Measurements from ENCODE around the gene PLA2G2F.

PLA2G2F gene

DNA sequence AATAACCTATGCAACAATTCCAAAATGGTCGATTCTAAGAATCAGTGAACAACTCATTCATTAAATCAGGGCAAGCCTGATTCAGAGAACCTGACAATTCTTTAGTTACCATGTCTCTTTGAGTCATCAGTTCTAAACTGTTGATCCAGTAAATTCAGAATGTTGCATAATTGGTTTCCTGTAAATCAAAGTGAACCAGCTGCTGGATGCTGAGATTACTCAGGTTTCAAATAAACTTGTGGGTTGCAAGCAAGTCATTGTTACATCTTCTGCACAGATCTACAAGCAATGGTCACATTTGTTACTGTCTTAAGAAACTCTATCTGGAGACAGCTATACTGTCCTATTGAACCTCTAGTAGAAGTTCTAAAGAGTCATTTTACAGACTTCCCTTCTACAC is 36.2 kb upstream of the PLA2G2F start:
- ChIA-PET POLR2A (no interaction called here), CTCF (no interaction called here)
- TF ChIP-seq ZNF384 (IDR thresholded peaks at IDR 0.05) (no peak), FOXA1 (IDR thresholded peaks at IDR 0.05) (no peak), FOXK2 (IDR thresholded peaks at IDR 0.05) (no peak), ELF4 (IDR thresholded peaks at IDR 0.05) (no peak), BHLHE40 (IDR thresholded peaks at IDR 0.05; ENCODE audit: borderline replicate concordance) (no peak), TARDBP (IDR thresholded peaks at IDR 0.05) (no peak), ARNT (IDR thresholded peaks at IDR 0.05) (no peak), L3MBTL2 (conservative IDR thresholded peaks at IDR 0.05) (no peak), SUZ12 (IDR thresholded peaks at IDR 0.05) (no peak), PKNOX1 (IDR thresholded peaks at IDR 0.05) (no peak), HDGF (IDR thresholded peaks at IDR 0.05; ENCODE audit: borderline replicate concordance) (no peak), CTBP1 (IDR thresholded peaks at IDR 0.05; ENCODE audit: borderline replicate concordance) (no peak), LEF1 (IDR thresholded peaks at IDR 0.05; ENCODE audit: borderline replicate concordance) (no peak)
- DNase-seq (ENCODE audit: extremely low spot score) = no peak

DNA sequence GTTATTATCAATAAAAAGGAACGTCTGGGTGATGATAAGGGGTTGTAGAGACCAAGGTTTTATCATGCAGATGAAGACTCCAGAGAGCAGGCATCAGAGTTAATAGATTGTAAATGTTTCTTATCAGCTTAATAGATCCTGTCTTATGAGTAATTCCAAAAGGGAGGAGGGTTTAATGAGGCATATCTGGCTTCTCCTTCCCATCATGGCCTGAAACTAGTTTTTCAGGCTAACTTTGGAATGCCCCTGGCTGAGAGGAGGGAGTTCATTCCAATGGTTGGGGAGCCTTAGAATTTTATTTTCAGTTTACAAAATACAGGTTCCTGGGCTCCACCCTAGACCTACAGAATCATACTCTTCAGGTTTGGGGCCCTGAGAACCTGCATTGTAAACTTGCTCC is 33.3 kb upstream of the PLA2G2F start:
- CTCF ChIA-PET = no interaction called here
- TF ChIP-seq ARNT (IDR thresholded peaks at IDR 0.05) = no peak
- TF ChIP-seq FOXA1 (IDR thresholded peaks at IDR 0.05) = no peak
- no peak for TF ChIP-seq BHLHE40 (IDR thresholded peaks at IDR 0.05; ENCODE audit: borderline replicate concordance)
- no peak for TF ChIP-seq CTBP1 (IDR thresholded peaks at IDR 0.05; ENCODE audit: borderline replicate concordance)

DNA sequence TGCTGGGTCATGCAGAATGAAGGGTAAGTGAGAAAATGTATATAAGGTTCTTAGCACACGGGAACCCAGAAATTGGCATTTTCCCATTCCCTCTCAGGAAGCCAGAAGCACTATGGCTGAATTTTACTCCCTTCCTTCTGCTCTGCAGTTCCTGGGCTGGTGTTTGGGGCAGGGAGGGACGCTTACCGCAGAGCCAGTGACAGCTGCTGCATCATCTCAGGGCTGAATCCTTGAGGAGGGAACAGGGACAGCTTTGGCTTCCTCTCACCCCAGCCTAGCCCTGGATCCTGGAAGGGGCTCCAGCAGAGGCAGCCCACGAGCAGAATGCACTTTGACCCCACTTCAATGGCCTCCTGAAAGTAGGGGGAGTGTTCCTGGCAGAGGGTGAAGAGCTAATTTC is 31.8 kb upstream of the PLA2G2F start:
- ChIA-PET CTCF (no interaction called here), POLR2A (no interaction called here)
- no peak for DNase-seq (ENCODE audit: extremely low spot score)
- TF ChIP-seq BHLHE40 (IDR thresholded peaks at IDR 0.05; ENCODE audit: borderline replicate concordance) (no peak), PKNOX1 (IDR thresholded peaks at IDR 0.05) (no peak), TARDBP (IDR thresholded peaks at IDR 0.05) (no peak), L3MBTL2 (conservative IDR thresholded peaks at IDR 0.05) (no peak), SP1 (IDR thresholded peaks at IDR 0.05) (no peak), LEF1 (IDR thresholded peaks at IDR 0.05; ENCODE audit: borderline replicate concordance) (no peak), SUZ12 (IDR thresholded peaks at IDR 0.05) (no peak)

More for the DNA sequence above, 33.3 kb upstream of the PLA2G2F start:
- POLR2A ChIA-PET = no interaction called here
- DNase-seq (ENCODE audit: extremely low spot score) = no peak

GRCh38 chr1:20107796-20108195 is 31.3 kb upstream of the PLA2G2F start:
- CTCF ChIA-PET = no interaction called here
- TF ChIP-seq NFRKB (IDR thresholded peaks at IDR 0.05) (no peak), ZNF384 (IDR thresholded peaks at IDR 0.05) (no peak), TARDBP (IDR thresholded peaks at IDR 0.05) (no peak), BHLHE40 (IDR thresholded peaks at IDR 0.05; ENCODE audit: borderline replicate concordance) (no peak), ARNT (IDR thresholded peaks at IDR 0.05) (no peak), FOXA1 (IDR thresholded peaks at IDR 0.05) (no peak), L3MBTL2 (conservative IDR thresholded peaks at IDR 0.05) (no peak), SP1 (IDR thresholded peaks at IDR 0.05) (no peak), LEF1 (IDR thresholded peaks at IDR 0.05; ENCODE audit: borderline replicate concordance) (no peak), SUZ12 (IDR thresholded peaks at IDR 0.05) (no peak)
- POLR2A ChIA-PET = no interaction called here
- DNase-seq (ENCODE audit: extremely low spot score) = no peak

GRCh38 chr1:20108366-20109123 is 30.6 kb upstream of the PLA2G2F start:
- ChIA-PET CTCF (no interaction called here), POLR2A (no interaction called here)
- DNase-seq (ENCODE audit: extremely low spot score) = no peak
- no peak for TF ChIP-seq NFRKB (IDR thresholded peaks at IDR 0.05)
- TF ChIP-seq ARNT (IDR thresholded peaks at IDR 0.05) = no peak
- no peak for TF ChIP-seq TARDBP (IDR thresholded peaks at IDR 0.05)
- no peak for TF ChIP-seq SP1 (IDR thresholded peaks at IDR 0.05)
- no peak for TF ChIP-seq ELF4 (IDR thresholded peaks at IDR 0.05)

DNA sequence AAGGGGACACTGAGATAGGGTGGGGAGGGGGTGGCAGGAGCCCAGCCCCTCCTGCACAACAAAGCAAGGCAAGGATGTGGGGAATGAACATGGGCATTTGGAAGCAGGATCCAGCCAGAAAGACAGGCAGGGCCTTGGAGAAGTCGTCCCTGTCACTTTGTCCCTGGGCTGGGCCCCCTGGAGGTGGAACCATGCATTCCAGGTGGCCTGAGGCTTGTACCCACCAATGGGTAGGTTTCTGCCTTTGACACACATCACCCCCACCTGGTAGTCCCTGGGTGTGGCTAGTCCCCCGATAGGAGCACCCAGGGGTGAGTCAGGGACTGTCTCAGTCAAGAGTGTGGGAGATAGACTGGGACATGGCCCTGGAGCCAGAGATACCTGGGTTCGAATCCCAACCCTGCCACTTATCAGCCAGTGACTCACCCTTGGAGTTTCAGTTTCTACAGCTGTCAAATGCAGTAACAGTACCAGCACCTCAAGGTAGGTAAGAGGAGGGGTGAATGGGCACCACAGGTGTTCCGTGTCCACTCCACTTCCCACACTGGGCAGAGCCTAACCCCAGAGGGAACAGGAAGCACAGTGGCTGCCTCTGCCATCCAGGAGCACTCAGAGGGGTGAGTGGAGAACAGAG is 29.8 kb upstream of the PLA2G2F start:
- TF ChIP-seq SUZ12 (IDR thresholded peaks at IDR 0.05) (no peak), ARNT (IDR thresholded peaks at IDR 0.05) (no peak), FOXM1 (IDR thresholded peaks at IDR 0.05; ENCODE audit: borderline replicate concordance) (no peak), FOXK2 (IDR thresholded peaks at IDR 0.05) (no peak), L3MBTL2 (conservative IDR thresholded peaks at IDR 0.05) (no peak), FOXA1 (IDR thresholded peaks at IDR 0.05) (no peak), ZNF384 (IDR thresholded peaks at IDR 0.05) (no peak), NFRKB (IDR thresholded peaks at IDR 0.05) (no peak), SP1 (IDR thresholded peaks at IDR 0.05) (no peak), CTBP1 (IDR thresholded peaks at IDR 0.05; ENCODE audit: borderline replicate concordance) (no peak), ELF4 (IDR thresholded peaks at IDR 0.05) (no peak), LEF1 (IDR thresholded peaks at IDR 0.05; ENCODE audit: borderline replicate concordance) (no peak), HDGF (IDR thresholded peaks at IDR 0.05; ENCODE audit: borderline replicate concordance) (no peak), TARDBP (IDR thresholded peaks at IDR 0.05) (no peak), PKNOX1 (IDR thresholded peaks at IDR 0.05) (no peak)
- POLR2A ChIA-PET = no interaction called here
- CTCF ChIA-PET = no interaction called here
- no peak for DNase-seq (ENCODE audit: extremely low spot score)

Measured in HEK293T (cell line).